Kidney (tissue), 14 donors: Measurements from ENCODE around the gene PTPRK. TPM values are rescaled to one million over a fixed set of nuclear protein-coding genes. Genes with fewer than 3 reads are reported as not detected.

ENCODE experiments used
- DNase-seq, 5 donors: peaks; one replicate each; pipeline ENCODE4 v3.0.0-alpha.2; 2013 to 2020
- FAIRE-seq: peaks from 2 replicates; lab custom pipeline; 2012; peaks lifted over from hg19 to GRCh38; lab: Jason Lieb, UNC
- H3K27ac ChIP-seq, 2 donors: one replicate each; pipeline ENCODE4 v1.7.0; 2013; ENCODE audit warnings: low read depth in 2 of 2, low read length in 2 of 2, inconsistent platforms in 1 of 2
- H3K27me3 ChIP-seq: one replicate; pipeline ENCODE4 v1.7.1; 2013; ENCODE audit warnings: low read length, inconsistent platforms; ENCODE audit not compliant: control insufficient read depth, insufficient read depth
- H3K36me3 ChIP-seq, 3 donors: one replicate each; pipeline versions ENCODE4 v1.7.0 to v1.7.1; 2013; ENCODE audit warnings: low read length in 3 of 3, control low read depth in 1 of 3, inconsistent platforms in 1 of 3; ENCODE audit not compliant: insufficient read depth in 3 of 3, control insufficient read depth in 2 of 3
- H3K4me1 ChIP-seq, 3 donors: one replicate each; pipeline versions ENCODE4 v1.7.0 to v1.7.1; 2013; ENCODE audit warnings: low read length in 3 of 3, inconsistent platforms in 1 of 3, low read depth in 1 of 3; ENCODE audit not compliant: control insufficient read depth in 2 of 3, insufficient read depth in 2 of 3
- H3K4me3 ChIP-seq, 3 donors: one replicate each; pipeline versions ENCODE4 v1.7.0 to v1.8.1; 2013; ENCODE audit warnings: low read length in 3 of 3, control low read depth in 1 of 3, inconsistent platforms in 1 of 3
- H3K9ac ChIP-seq, 3 donors: one replicate each; pipeline versions ENCODE4 v1.7.0 to v1.7.1; 2013; ENCODE audit warnings: low read length in 3 of 3, control low read depth in 1 of 3, inconsistent platforms in 1 of 3
- H3K9me3 ChIP-seq, 3 donors: one replicate each; pipeline versions ENCODE4 v1.7.0 to v1.7.1; 2013; ENCODE audit warnings: low read length in 3 of 3, control low read depth in 1 of 3, inconsistent platforms in 1 of 3; ENCODE audit not compliant: control insufficient read depth in 2 of 3, insufficient read depth in 1 of 3
- CTCF ChIP-seq: IDR thresholded peaks from 3 replicates; pipeline ENCODE4 v1.5.1; 2012; ENCODE audit warnings: mild to moderate bottlenecking, moderate library complexity, borderline replicate concordance; ENCODE audit not compliant: insufficient read depth; ENCODE audit errors: extremely low read depth
- intact Hi-C: fragments of 100-400 bp; cut with DNase I; formaldehyde crosslinking; loops from one replicate; pipeline ENCODE4 v1.11.1; 2022
- polyA plus RNA-seq: library from polyadenylated mRNA; stranded (reverse); fragments of 350-450 nt; fragmentation: Illumina TruSeq; extraction: RNeasy Lipid Tissue Mini Kit (QIAGEN cat#74804); gene quantifications from one replicate; pipeline ENCODE4 v1.2.3, GENCODE V29; 2014; ENCODE audit warnings: low read depth, low replicate concordance; ENCODE audit not compliant: insufficient read depth
- total RNA-seq: library from RNA; stranded (reverse); fragmentation: NEBNext Ultra II Directional; extraction: Animal tissue kit (Norgen Biotek cat#: 25700); gene quantifications from one replicate; pipeline ENCODE4 v1.2.1, GENCODE V29; 2021
- donor health status: control.
- donor health status: control.
- donor health status: control.
- donor health status: control.
- donor health status: control.
- donor health status: DM: yes; HTN: yes; CAD: no.
- donor health status: Normal renal cell carcinoma (clear cell type).

PTPRK gene
- total and polyA plus RNA-seq, 2 donors from 2014 or later, result 9.2 to 72.8 TPM

GRCh38 chr6:128099571-128100197 is 420.7 kb downstream of the PTPRK start:
- intact Hi-C loops, result no loop called here
- Histone ChIP-seq H3K27ac (no peak overlapping the region), H3K4me1 (peaks cover 0 to 4% (median 0%) of the 10 kb centered on the region in 3 donors), H3K9ac (no peak overlapping the region), H3K9me3 (no peaks in the 10 kb centered on the region), H3K36me3 (no peaks in the 10 kb centered on the region), H3K4me3 (no peak overlapping the region), H3K27me3 (no peaks in the 10 kb centered on the region)
- FAIRE-seq, result no peak
- no peak for DNase-seq
- no peak for TF ChIP-seq CTCF

- no peak for DNase-seq
- FAIRE-seq, result no peak
- no peak for TF ChIP-seq CTCF
- Histone ChIP-seq H3K36me3 (no peaks in the 10 kb centered on the region), H3K27ac (no peak overlapping the region), H3K9me3 (no peaks in the 10 kb centered on the region), H3K4me3 (no peak overlapping the region), H3K4me1 (peaks cover 0 to 4% (median 0%) of the 10 kb centered on the region in 3 donors), H3K27me3 (no peaks in the 10 kb centered on the region), H3K9ac (no peak overlapping the region)
- intact Hi-C loops, result no loop called here
Observed at GRCh38 chr6:128098000-128098581, 422.3 kb downstream of the PTPRK start.

- FAIRE-seq, result no peak
- Histone ChIP-seq H3K4me3 (no peak overlapping the region), H3K36me3 (no peaks in the 10 kb centered on the region), H3K27ac (no peak overlapping the region), H3K27me3 (no peaks in the 10 kb centered on the region), H3K9me3 (no peaks in the 10 kb centered on the region), H3K4me1 (peaks cover 0 to 4% (median 0%) of the 10 kb centered on the region in 3 donors), H3K9ac (no peak overlapping the region)
- TF ChIP-seq CTCF, result no peak
- intact Hi-C loops, result no loop called here
- DNase-seq, result no peak
Observed at GRCh38 chr6:128097009-128097408, 423.4 kb downstream of the PTPRK start.
